BLaER1 (cell line): ENCODE data around the gene PCBP2.
"Not testable (repeated sequence)": the region's sequence is repeated elsewhere in the genome, so short reads cannot be mapped to it uniquely, and the experiment has no call there.

Experiments used
- H3K27ac ChIP-seq: shearing (Covaris generic); formaldehyde crosslinking; 2 replicates; pipeline ENCODE4 v1.8.1; 2022
- H3K27me3 ChIP-seq: shearing (Covaris generic); formaldehyde crosslinking; 2 replicates; pipeline ENCODE4 v1.8.1; 2022
- H3K36me3 ChIP-seq: shearing (Covaris generic); formaldehyde crosslinking; 2 replicates; pipeline ENCODE4 v1.8.1; 2022
- H3K4me1 ChIP-seq: shearing (Covaris generic); formaldehyde crosslinking; 2 replicates; pipeline ENCODE4 v1.8.1; 2022
- H3K4me2 ChIP-seq: shearing (Covaris generic); formaldehyde crosslinking; 2 replicates; pipeline ENCODE4 v1.8.1; 2022
- H3K4me3 ChIP-seq: shearing (Covaris generic); formaldehyde crosslinking; 2 replicates; pipeline ENCODE4 v1.8.1; 2022
- H3K9ac ChIP-seq: shearing (Covaris generic); formaldehyde crosslinking; 2 replicates; pipeline ENCODE4 v1.8.1; 2022
- H3K9me3 ChIP-seq: shearing (Covaris generic); formaldehyde crosslinking; 2 replicates; pipeline ENCODE4 v1.8.1; 2022
- H4K20me1 ChIP-seq: shearing (Covaris generic); formaldehyde crosslinking; 2 replicates; pipeline ENCODE4 v1.8.1; 2022
- Cebpa-rat ChIP-seq: shearing (Covaris generic); IDR thresholded peaks from 2 replicates; pipeline ENCODE4 v1.8.1; 2022

The PCBP2 gene

DNA sequence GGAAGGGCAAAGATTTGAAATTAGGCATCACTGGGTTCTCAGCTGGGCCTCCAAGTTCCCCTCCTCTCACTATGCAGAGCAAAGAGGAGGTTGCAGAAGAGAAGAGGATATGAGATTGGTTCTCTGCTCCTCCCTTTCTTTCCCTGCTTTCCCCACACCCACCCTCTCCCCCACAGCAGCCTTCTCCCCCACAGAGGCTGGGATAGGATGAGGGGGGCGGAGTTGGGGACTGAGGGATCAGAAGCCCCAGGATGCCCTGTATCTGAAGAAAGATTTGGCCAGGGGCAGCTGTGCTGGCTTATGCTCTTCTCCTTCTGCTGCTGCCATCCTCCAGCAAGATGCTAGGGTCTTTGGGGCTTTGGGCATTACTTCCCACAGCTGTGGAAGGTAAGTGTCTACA, 28.3 kb upstream of the PCBP2 start, which contains the start of gene AMHR2:
Gene AMHR2, plus strand, starts transcription at position 259 of the 400 bp plus-strand sequence. Its CDS starts 80 bp downstream, at position 339.
- TF ChIP-seq Cebpa-rat, result no peak
- no peaks in the 10 kb centered on the region for H4K20me1 ChIP-seq
- H3K9me3 ChIP-seq, result no peaks in the 10 kb centered on the region
- peaks cover 35% of the 10 kb centered on the region for H3K4me1 ChIP-seq
- H3K27ac ChIP-seq, result no peak within 1 kb of the TSS
- no peaks in the 10 kb centered on the region for H3K27me3 ChIP-seq
- H3K9ac ChIP-seq, result no peak within 1 kb of the TSS
- H3K4me3 ChIP-seq, result no peak within 1 kb of the TSS
- no peak within 1 kb of the TSS for H3K4me2 ChIP-seq
- no peaks in the 10 kb centered on the region for H3K36me3 ChIP-seq

- H3K27me3 ChIP-seq, result no peaks in the 10 kb centered on the region
- TF ChIP-seq Cebpa-rat, result no peak
- no peak overlapping the region for H3K27ac ChIP-seq
- H3K4me3 ChIP-seq, result no peak overlapping the region
- H3K4me2 ChIP-seq, result no peak overlapping the region
- no peaks in the 10 kb centered on the region for H3K36me3 ChIP-seq
- H4K20me1 ChIP-seq, result no peaks in the 10 kb centered on the region
- H3K9me3 ChIP-seq, result no peaks in the 10 kb centered on the region
- no peak overlapping the region for H3K9ac ChIP-seq
- H3K4me1 ChIP-seq, result peaks cover 22% of the 10 kb centered on the region
These were observed 27.0 kb upstream of the PCBP2 start for GRCh38 chr12:53424626-53425514.

DNA sequence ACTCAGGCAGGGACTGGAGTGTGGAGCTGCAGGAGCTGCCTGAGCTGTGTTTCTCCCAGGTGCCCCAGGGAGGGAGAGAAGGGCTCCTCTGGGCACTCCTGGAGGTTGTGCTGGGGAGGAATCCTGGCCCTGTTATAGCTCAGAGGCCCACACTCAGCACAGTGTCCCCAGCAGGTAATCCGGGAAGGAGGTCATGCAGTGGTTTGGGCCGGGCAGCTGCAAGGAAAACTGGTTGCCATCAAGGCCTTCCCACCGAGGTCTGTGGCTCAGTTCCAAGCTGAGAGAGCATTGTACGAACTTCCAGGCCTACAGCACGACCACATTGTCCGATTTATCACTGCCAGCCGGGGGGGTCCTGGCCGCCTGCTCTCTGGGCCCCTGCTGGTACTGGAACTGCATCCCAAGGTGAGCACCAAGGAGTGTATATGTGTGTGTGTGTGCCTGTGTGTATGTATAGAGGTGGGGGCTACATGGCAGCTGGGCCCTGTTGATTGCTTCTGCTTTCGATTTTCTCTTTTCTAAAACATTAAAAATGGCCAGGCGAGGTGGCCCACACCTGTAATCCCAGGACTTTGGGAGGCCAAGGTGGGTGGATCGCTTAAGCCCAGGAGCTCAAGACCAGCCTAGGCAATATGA, 26.3 kb upstream of the PCBP2 start:
- no peaks in the 10 kb centered on the region for H3K9me3 ChIP-seq
- no peak overlapping the region for H3K4me2 ChIP-seq
- peaks cover 14% of the 10 kb centered on the region for H3K4me1 ChIP-seq
- H4K20me1 ChIP-seq, result no peaks in the 10 kb centered on the region
- no peak overlapping the region for H3K9ac ChIP-seq
- H3K27me3 ChIP-seq, result no peaks in the 10 kb centered on the region
- H3K36me3 ChIP-seq, result no peaks in the 10 kb centered on the region
- no peak overlapping the region for H3K4me3 ChIP-seq
- TF ChIP-seq Cebpa-rat, result no peak
- no peak overlapping the region for H3K27ac ChIP-seq

DNA sequence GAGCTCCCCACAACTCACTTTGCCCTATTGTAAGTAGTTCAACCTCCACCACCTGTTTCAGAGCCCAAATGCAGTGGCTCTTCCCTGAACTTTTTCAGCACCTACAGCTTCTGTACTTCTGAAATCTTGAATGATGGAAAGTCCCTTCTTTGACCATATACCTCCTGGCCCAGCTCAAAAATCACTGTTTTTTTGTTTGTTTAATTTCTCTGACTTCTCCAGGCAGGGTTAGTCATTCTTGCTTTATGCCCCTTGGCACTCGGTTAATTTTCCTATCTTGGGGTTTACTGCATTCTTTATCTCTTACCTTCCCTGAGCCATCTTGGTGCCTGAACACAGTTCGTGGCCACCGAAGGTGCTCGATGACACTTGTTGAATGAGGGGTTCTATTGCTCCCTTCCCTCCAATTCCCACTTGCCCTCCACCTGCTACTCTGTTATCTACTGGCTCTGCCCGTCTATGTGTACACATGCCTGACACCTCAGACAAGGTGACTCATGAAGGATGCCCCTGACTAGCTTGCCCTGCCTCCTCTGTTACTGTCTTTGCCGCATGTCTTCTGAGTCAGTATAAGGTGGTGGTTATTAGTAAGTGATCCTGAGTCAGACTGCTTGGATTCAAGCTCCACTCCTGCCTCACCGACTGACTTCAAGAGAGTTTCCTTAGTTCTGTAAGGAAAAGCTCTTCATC, 23.9 kb upstream of the PCBP2 start:
- H3K4me2 ChIP-seq, result no peak overlapping the region
- no peaks in the 10 kb centered on the region for H3K9me3 ChIP-seq
- no peaks in the 10 kb centered on the region for H4K20me1 ChIP-seq
- TF ChIP-seq Cebpa-rat, result no peak
- H3K4me3 ChIP-seq, result no peak overlapping the region
- H3K27ac ChIP-seq, result no peak overlapping the region
- no peaks in the 10 kb centered on the region for H3K4me1 ChIP-seq
- H3K27me3 ChIP-seq, result no peaks in the 10 kb centered on the region
- H3K9ac ChIP-seq, result no peak overlapping the region
- no peaks in the 10 kb centered on the region for H3K36me3 ChIP-seq

DNA sequence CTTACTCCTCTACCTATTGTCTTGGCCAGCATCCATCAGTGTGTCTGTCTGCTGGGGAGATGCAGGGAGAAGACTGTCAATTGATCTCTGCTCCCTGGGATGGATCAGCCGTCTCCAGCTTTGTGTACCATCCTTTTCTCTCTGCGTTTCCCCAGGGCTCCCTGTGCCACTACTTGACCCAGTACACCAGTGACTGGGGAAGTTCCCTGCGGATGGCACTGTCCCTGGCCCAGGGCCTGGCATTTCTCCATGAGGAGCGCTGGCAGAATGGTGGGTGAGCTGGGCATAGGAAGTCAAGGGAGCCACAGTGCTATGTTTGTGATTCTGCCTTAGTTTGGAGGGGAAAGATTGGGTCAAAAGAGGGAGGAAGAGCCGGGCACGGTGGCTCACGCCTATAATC, 23.2 kb upstream of the PCBP2 start:
- Histone ChIP-seq H3K27me3 (no peaks in the 10 kb centered on the region), H3K36me3 (no peaks in the 10 kb centered on the region), H3K27ac (no peak overlapping the region), H3K4me1 (no peaks in the 10 kb centered on the region), H4K20me1 (no peaks in the 10 kb centered on the region), H3K4me3 (no peak overlapping the region), H3K9ac (no peak overlapping the region), H3K9me3 (no peaks in the 10 kb centered on the region), H3K4me2 (no peak overlapping the region)
- no peak for TF ChIP-seq Cebpa-rat

- no peak overlapping the region for H3K4me2 ChIP-seq
- no peak overlapping the region for H3K4me3 ChIP-seq
- H3K27ac ChIP-seq, result no peak overlapping the region
- H3K4me1 ChIP-seq, result no peaks in the 10 kb centered on the region
- H3K9ac ChIP-seq, result no peak overlapping the region
- H3K36me3 ChIP-seq, result no peaks in the 10 kb centered on the region
- no peak for TF ChIP-seq Cebpa-rat
- no peaks in the 10 kb centered on the region for H3K27me3 ChIP-seq
- no peaks in the 10 kb centered on the region for H3K9me3 ChIP-seq
- no peaks in the 10 kb centered on the region for H4K20me1 ChIP-seq
These were observed 21.8 kb upstream of the PCBP2 start for GRCh38 chr12:53430116-53430515.

- no peaks in the 10 kb centered on the region for H4K20me1 ChIP-seq
- no peaks in the 10 kb centered on the region for H3K9me3 ChIP-seq
- TF ChIP-seq Cebpa-rat, result no peak
- H3K36me3 ChIP-seq, result no peaks in the 10 kb centered on the region
- no peaks in the 10 kb centered on the region for H3K4me1 ChIP-seq
- no peak overlapping the region for H3K9ac ChIP-seq
- no peak overlapping the region for H3K4me3 ChIP-seq
- H3K27me3 ChIP-seq, result no peaks in the 10 kb centered on the region
- no peak overlapping the region for H3K4me2 ChIP-seq
- no peak overlapping the region for H3K27ac ChIP-seq
These were observed 20.7 kb upstream of the PCBP2 start for GRCh38 chr12:53431187-53431586.

DNA sequence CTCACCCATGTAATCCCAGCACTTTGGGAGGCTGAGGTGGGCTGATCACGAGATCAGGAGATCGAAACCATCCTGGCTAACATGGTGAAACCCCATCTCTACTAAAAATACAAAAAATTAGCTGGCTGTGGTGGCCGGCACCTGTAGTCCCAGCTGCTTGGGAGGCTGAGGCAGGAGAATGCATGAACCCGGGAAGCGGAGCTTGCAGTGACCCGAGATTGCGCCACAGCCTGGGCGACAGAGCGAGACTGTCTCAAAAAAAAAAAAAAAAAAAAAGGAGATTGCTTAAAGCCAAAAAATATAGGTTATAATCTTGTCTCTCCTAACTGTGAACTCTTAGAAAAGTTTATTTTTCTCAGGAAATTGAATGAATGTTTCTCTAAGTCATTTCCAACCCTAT, 16.6 kb upstream of the PCBP2 start:
- H3K27me3 ChIP-seq, H3K9ac ChIP-seq, H3K4me1 ChIP-seq, H3K4me3 ChIP-seq, H3K4me2 ChIP-seq, H3K9me3 ChIP-seq, H3K36me3 ChIP-seq, H3K27ac ChIP-seq, H4K20me1 ChIP-seq: not testable (repeated sequence)
- TF ChIP-seq Cebpa-rat, result peak; percentile 59; the same call in 1 of the 2 replicates

DNA sequence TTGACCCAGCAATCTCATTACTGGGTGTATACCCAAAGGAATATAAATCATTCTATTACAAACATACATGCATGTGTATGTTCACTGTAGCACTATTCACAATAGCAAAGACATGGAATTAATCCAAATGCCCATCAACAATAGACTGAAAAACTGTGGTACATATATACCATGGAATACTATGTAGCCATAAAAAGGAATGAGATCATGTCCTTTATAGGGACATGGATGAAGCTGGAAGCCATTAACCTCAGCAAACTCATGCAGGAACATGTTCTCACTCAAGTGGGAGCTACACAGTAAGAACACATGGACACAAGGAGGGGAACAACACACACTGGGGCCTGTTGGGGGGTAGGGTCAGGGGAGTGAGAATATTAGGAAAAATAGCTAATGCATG, 12.3 kb upstream of the PCBP2 start:
- H3K4me2 ChIP-seq, H3K4me3 ChIP-seq, H3K9me3 ChIP-seq, H3K27ac ChIP-seq, H3K9ac ChIP-seq, H3K27me3 ChIP-seq: not testable (repeated sequence)
- H4K20me1 ChIP-seq, result peaks cover 23% of the 10 kb centered on the region
- H3K4me1 ChIP-seq, result peaks cover 32% of the 10 kb centered on the region
- H3K36me3 ChIP-seq, result peaks cover 16% of the 10 kb centered on the region
